NCI-H2196 (cell line): Measurements from ENCODE around the gene ACTBL2.

ENCODE experiments used
- DNase-seq: peaks from one replicate; lab custom pipeline; 2025; ENCODE audit not compliant: unreplicated experiment; lab: John Stamatoyannopoulos, UW

ACTBL2 gene

GRCh38 chr5:57450991-57451876 is 31.4 kb downstream of the ACTBL2 start:
- no peak for DNase-seq

GRCh38 chr5:57448751-57449150 is 33.9 kb downstream of the ACTBL2 start:
- no peak for DNase-seq

GRCh38 chr5:57448287-57448686 is 34.3 kb downstream of the ACTBL2 start:
- no peak for DNase-seq

GRCh38 chr5:57447658-57448057 is 35.0 kb downstream of the ACTBL2 start:
- no peak for DNase-seq

GRCh38 chr5:57446966-57447365 is 35.6 kb downstream of the ACTBL2 start:
- DNase-seq: no peak

GRCh38 chr5:57445705-57446037 is 36.9 kb downstream of the ACTBL2 start:
- no peak for DNase-seq

GRCh38 chr5:57445006-57445704 is 37.5 kb downstream of the ACTBL2 start:
- no peak for DNase-seq

- DNase-seq: no peak
These were observed 40.4 kb downstream of the ACTBL2 start for GRCh38 chr5:57442080-57442839.

GRCh38 chr5:57441557-57441956 is 41.1 kb downstream of the ACTBL2 start:
- DNase-seq: no peak

GRCh38 chr5:57439601-57440000 is 43.0 kb downstream of the ACTBL2 start:
- no peak for DNase-seq

GRCh38 chr5:57437976-57438805 is 44.4 kb downstream of the ACTBL2 start:
- no peak for DNase-seq

- DNase-seq: no peak
These were observed 46.0 kb downstream of the ACTBL2 start for GRCh38 chr5:57436586-57436985.

GRCh38 chr5:57435701-57436134 is 46.9 kb downstream of the ACTBL2 start:
- DNase-seq: no peak

GRCh38 chr5:57434683-57435082 is 47.9 kb downstream of the ACTBL2 start:
- no peak for DNase-seq

GRCh38 chr5:57434227-57434640 is 48.4 kb downstream of the ACTBL2 start:
- no peak for DNase-seq

GRCh38 chr5:57432876-57433275 is 49.7 kb downstream of the ACTBL2 start:
- DNase-seq: no peak

- DNase-seq: no peak
These were observed 50.9 kb downstream of the ACTBL2 start for GRCh38 chr5:57431759-57432158.
